Endodermal cell (in vitro differentiated cells): ENCODE measurements around the gene USP49. TPM values are rescaled to one million over a fixed set of nuclear protein-coding genes. Genes with fewer than 3 reads are reported as not detected.

Experiments used
- DNase-seq: peaks from one replicate; pipeline ENCODE4 v3.0.0-alpha.2; 2017
- H3K27ac ChIP-seq: 2 replicates; pipeline ENCODE4 v1.5.1; 2013; ENCODE audit warnings: mild to moderate bottlenecking, low read depth, low read length, moderate library complexity
- H3K27me3 ChIP-seq: 2 replicates; pipeline ENCODE4 v1.6.1; 2013; ENCODE audit warnings: mild to moderate bottlenecking, low read length, moderate library complexity; ENCODE audit not compliant: insufficient read depth, control insufficient read depth, poor library complexity, severe bottlenecking
- H3K36me3 ChIP-seq: 2 replicates; pipeline ENCODE4 v1.7.0; 2013; ENCODE audit warnings: mild to moderate bottlenecking, low read length, moderate library complexity; ENCODE audit not compliant: control insufficient read depth, insufficient read depth
- H3K4me1 ChIP-seq: one replicate; pipeline ENCODE4 v1.7.0; 2013; ENCODE audit warnings: low read length; ENCODE audit not compliant: control insufficient read depth, insufficient read depth
- H3K4me3 ChIP-seq: 2 replicates; pipeline ENCODE4 v1.5.1; 2013; ENCODE audit warnings: mild to moderate bottlenecking, low read length, moderate library complexity
- H3K9ac ChIP-seq: 2 replicates; pipeline ENCODE4 v1.6.1; 2013; ENCODE audit warnings: mild to moderate bottlenecking, low read length, moderate library complexity; ENCODE audit not compliant: poor library complexity, severe bottlenecking; ENCODE audit errors: extremely low read depth
- H3K9me3 ChIP-seq: 2 replicates; pipeline ENCODE4 v1.6.1; 2013; ENCODE audit warnings: mild to moderate bottlenecking, low read length, moderate library complexity; ENCODE audit not compliant: control insufficient read depth
- H3K27ac Mint-ChIP-seq: 2 replicates; pipeline ENCODE4 v1.8.0; 2020; ENCODE audit warnings: mixed read lengths
- H3K27me3 Mint-ChIP-seq: 2 replicates; pipeline ENCODE4 v1.8.0; 2021; ENCODE audit warnings: mild to moderate bottlenecking, mixed read lengths; ENCODE audit not compliant: insufficient read depth
- H3K36me3 Mint-ChIP-seq: 2 replicates; pipeline ENCODE4 v1.8.0; 2020; ENCODE audit warnings: low read depth, mixed read lengths
- H3K4me1 Mint-ChIP-seq: 2 replicates; pipeline ENCODE4 v1.8.0; 2020; ENCODE audit warnings: mixed read lengths
- H3K4me3 Mint-ChIP-seq: 2 replicates; pipeline ENCODE4 v1.8.0; 2020; ENCODE audit warnings: mild to moderate bottlenecking, moderate library complexity, mixed read lengths
- H3K9me3 Mint-ChIP-seq: 2 replicates; pipeline ENCODE4 v1.8.0; 2020; ENCODE audit warnings: mild to moderate bottlenecking, mixed read lengths
- CTCF ChIP-seq: fragments of 200-600 bp; sonication (generic); conservative IDR thresholded peaks from 2 replicates; pipeline ENCODE4 v1.5.0; 2021; ENCODE audit warnings: antibody characterized with exemption, mild to moderate bottlenecking
- WGBS, 2 experiments: methylation state at CpG; one replicate each; pipeline versions ENCODE4 v1.1.5 to v1.1.7; 2013; ENCODE audit warnings: missing lambda C conversion rate in 2 of 2, mixed read lengths in 1 of 2; ENCODE audit not compliant: insufficient coverage in 1 of 2, insufficient read length in 1 of 2; 5-methylcytosine and 5-hydroxymethylcytosine counted together
- total RNA-seq, 2 donors: library from RNA; stranded (reverse); fragmentation: NEBNext Ultra II Directional in 1 of 2; extraction: Animal tissue kit (Norgen Biotek cat#: 25700) in 1 of 2; gene quantifications; 2 replicates in 1 of 2; 3 replicates in 1 of 2; pipeline ENCODE4 v1.2.1, GENCODE V29; 2021

The USP49 gene
- total RNA-seq, 2 donors from 2014 or later: 14.0 to 18.9 TPM

- no peaks in the 10 kb centered on the region for H3K9me3 ChIP-seq
- WGBS, 2 experiments: 92 to 100% methylated on average over 1 to 8 of the region's 8 CpGs
- no peak for TF ChIP-seq CTCF
These were observed 40.5 kb upstream of the USP49 start for GRCh38 chr6:41935685-41936072.

GRCh38 chr6:41935193-41935574 lies 40.0 kb upstream of the USP49 start:
- peaks cover 16% of the 10 kb centered on the region for H3K4me1 Mint-ChIP-seq
- 60 to 72% methylated on average over 1 of the region's 1 CpG for WGBS, 2 experiments

More at GRCh38 chr6:41935685-41936072, 40.5 kb upstream of the USP49 start:
- Histone ChIP-seq H3K9ac (no peak overlapping the region), H3K4me3 (no peak overlapping the region), H3K27me3 (no peaks in the 10 kb centered on the region), H3K27ac (peak overlapping the region; percentile 21), H3K36me3 (peaks cover 56% of the 10 kb centered on the region), H3K4me1 (peaks cover 3% of the 10 kb centered on the region)
- DNase-seq: peak; percentile 63
- Mint-ChIP-seq H3K4me1 (peaks cover 19% of the 10 kb centered on the region), H3K9me3 (no peaks in the 10 kb centered on the region), H3K27me3 (peaks cover 12% of the 10 kb centered on the region), H3K36me3 (peaks cover 34% of the 10 kb centered on the region), H3K27ac (no peak overlapping the region), H3K4me3 (no peak overlapping the region)

GRCh38 chr6:41934278-41935192 lies 39.4 kb upstream of the USP49 start:
- H3K4me3 ChIP-seq: no peak overlapping the region
- DNase-seq: no peak
- H3K4me1 Mint-ChIP-seq: peaks cover 9% of the 10 kb centered on the region
- H3K27ac Mint-ChIP-seq: no peak overlapping the region
- peaks cover 67% of the 10 kb centered on the region for H3K36me3 ChIP-seq
- whole genome bisulfite sequencing, 2 experiments: 91 to 92% methylated on average over 2 to 6 of the region's 7 CpGs
- no peak for TF ChIP-seq CTCF
- no peaks in the 10 kb centered on the region for H3K9me3 Mint-ChIP-seq
- peaks cover 2% of the 10 kb centered on the region for H3K27me3 Mint-ChIP-seq
- no peaks in the 10 kb centered on the region for H3K9me3 ChIP-seq
- H3K27me3 ChIP-seq: no peaks in the 10 kb centered on the region
- H3K36me3 Mint-ChIP-seq: peaks cover 38% of the 10 kb centered on the region
- H3K4me1 ChIP-seq: peaks cover 3% of the 10 kb centered on the region
- H3K27ac ChIP-seq: no peak overlapping the region
- H3K9ac ChIP-seq: no peak overlapping the region
- H3K4me3 Mint-ChIP-seq: no peak overlapping the region

More at GRCh38 chr6:41935193-41935574, 40.0 kb upstream of the USP49 start:
- Mint-ChIP-seq H3K27ac (no peak overlapping the region), H3K27me3 (peaks cover 7% of the 10 kb centered on the region), H3K9me3 (no peaks in the 10 kb centered on the region), H3K36me3 (peaks cover 34% of the 10 kb centered on the region), H3K4me3 (no peak overlapping the region)
- no peak overlapping the region for H3K9ac ChIP-seq
- H3K27ac ChIP-seq: peak overlapping the region; percentile 21
- TF ChIP-seq CTCF: no peak
- H3K27me3 ChIP-seq: no peaks in the 10 kb centered on the region
- DNase-seq: no peak
- peaks cover 61% of the 10 kb centered on the region for H3K36me3 ChIP-seq
- no peaks in the 10 kb centered on the region for H3K9me3 ChIP-seq
- peaks cover 3% of the 10 kb centered on the region for H3K4me1 ChIP-seq
- no peak overlapping the region for H3K4me3 ChIP-seq
